GM12892 (cell line): ENCODE measurements around the gene MED15.

Source experiments
- DNase-seq: peaks from one replicate; pipeline ENCODE4 v3.0.0; 2011; ENCODE audit not compliant: insufficient read length
- FAIRE-seq: peaks from 2 replicates; lab custom pipeline; 2011; peaks lifted over from hg19 to GRCh38; lab: Jason Lieb, UNC
- POLR2A ChIP-seq: IDR thresholded peaks from 2 replicates; pipeline ENCODE4 v1.6.1; 2011; ENCODE audit warnings: low read depth, low read length, control low read depth
- POLR2AphosphoS5 ChIP-seq: IDR thresholded peaks from 2 replicates; pipeline ENCODE4 v1.6.1; 2011; ENCODE audit warnings: low read depth, low read length, control low read depth
- TAF1 ChIP-seq: IDR thresholded peaks from 2 replicates; pipeline ENCODE4 v1.6.1; 2011; ENCODE audit warnings: low read depth, mild to moderate bottlenecking, control low read depth, low read length, borderline replicate concordance

Gene MED15

GRCh38 chr22:20581503-20582170 lies 74.2 kb downstream of the MED15 start:
- no peak for DNase-seq
- no peak for TF ChIP-seq TAF1
- no peak for TF ChIP-seq POLR2AphosphoS5
- no peak for TF ChIP-seq POLR2A
- FAIRE-seq, result no peak

GRCh38 chr22:20582171-20582511 lies 74.7 kb downstream of the MED15 start:
- no peak for DNase-seq
- no peak for FAIRE-seq
- TF ChIP-seq TAF1 (no peak), POLR2AphosphoS5 (no peak), POLR2A (no peak)

- TF ChIP-seq TAF1 (no peak), POLR2AphosphoS5 (no peak), POLR2A (no peak)
- no peak for FAIRE-seq
- no peak for DNase-seq
These were observed 75.3 kb downstream of the MED15 start for GRCh38 chr22:20582520-20583361.

GRCh38 chr22:20583471-20583922 lies 76.1 kb downstream of the MED15 start:
- no peak for DNase-seq
- no peak for FAIRE-seq
- no peak for TF ChIP-seq POLR2A
- TF ChIP-seq TAF1, result no peak
- no peak for TF ChIP-seq POLR2AphosphoS5

- no peak for TF ChIP-seq POLR2AphosphoS5
- no peak for TF ChIP-seq POLR2A
- TF ChIP-seq TAF1, result no peak
- DNase-seq (no peak), FAIRE-seq (no peak)
These were observed 76.8 kb downstream of the MED15 start for GRCh38 chr22:20584029-20584871.

- no peak for FAIRE-seq
- DNase-seq, result no peak
- TF ChIP-seq POLR2AphosphoS5 (no peak), POLR2A (no peak), TAF1 (no peak)
These were observed 77.6 kb downstream of the MED15 start for GRCh38 chr22:20584872-20585638.

GRCh38 chr22:20585639-20586402 lies 78.4 kb downstream of the MED15 start:
- DNase-seq, result no peak
- no peak for FAIRE-seq
- TF ChIP-seq POLR2AphosphoS5 (no peak), TAF1 (no peak), POLR2A (no peak)

GRCh38 chr22:20586403-20586745 lies 79.0 kb downstream of the MED15 start:
- no peak for DNase-seq
- FAIRE-seq, result no peak
- TF ChIP-seq POLR2AphosphoS5 (no peak), TAF1 (no peak), POLR2A (no peak)

- TF ChIP-seq TAF1 (no peak), POLR2AphosphoS5 (no peak), POLR2A (no peak)
- DNase-seq (no peak), FAIRE-seq (no peak)
These were observed 80.0 kb downstream of the MED15 start for GRCh38 chr22:20587206-20587958.
